AG09319 (cell line): Measurements from ENCODE around the gene PRKCZ.

ENCODE experiments used
- DNase-seq: peaks from one replicate; pipeline ENCODE4 v3.0.0-alpha.2; 2010; ENCODE audit warnings: low read depth; ENCODE audit errors: extremely low read depth
- TF ChIP-seq, protein P1 (sequence below): IDR thresholded peaks from 2 replicates; pipeline ENCODE4 v1.5.1; 2011; ENCODE audit warnings: low read depth, mild to moderate bottlenecking, inconsistent platforms, low read length, moderate library complexity

Gene PRKCZ

DNA sequence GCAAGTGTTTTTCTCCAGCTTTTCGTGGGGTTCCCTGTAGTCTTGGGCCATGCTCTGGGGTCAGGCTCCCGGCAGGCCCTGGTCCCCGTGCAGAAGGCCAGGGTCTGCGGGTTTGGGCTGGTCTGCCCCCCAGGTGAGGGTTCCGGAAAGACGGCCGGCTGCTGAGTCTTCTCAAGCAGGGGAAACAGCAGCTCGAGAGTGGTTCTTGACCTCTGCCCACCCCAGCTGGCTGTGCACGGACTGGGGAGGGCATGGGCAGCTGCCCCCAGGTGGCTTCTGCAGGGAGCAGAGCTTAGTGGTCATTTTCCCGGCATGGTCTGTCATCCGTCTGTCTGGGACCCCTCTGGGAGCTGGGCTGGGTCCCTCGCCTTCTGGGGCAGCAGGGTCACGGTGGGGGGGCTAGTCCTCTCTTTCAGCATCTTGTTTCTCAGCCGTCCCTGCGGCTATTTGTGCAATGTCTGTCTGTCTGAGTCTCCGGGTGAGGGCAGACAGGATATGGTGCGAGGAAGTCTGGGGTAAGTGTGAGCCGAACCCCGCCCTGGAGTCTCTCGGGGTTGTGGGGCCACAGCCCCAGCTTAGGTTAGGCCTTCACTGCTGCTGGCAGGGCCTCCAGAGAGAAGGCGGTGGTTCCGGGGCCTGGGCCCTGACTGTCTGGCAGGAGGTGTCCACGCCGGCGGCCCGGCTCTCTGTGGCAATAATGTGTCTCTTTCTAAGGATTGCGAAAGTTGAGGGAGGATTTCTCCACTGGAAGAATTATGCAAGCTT lies 184.0 kb downstream of the PRKCZ start:
- TF ChIP-seq, protein P1, sequence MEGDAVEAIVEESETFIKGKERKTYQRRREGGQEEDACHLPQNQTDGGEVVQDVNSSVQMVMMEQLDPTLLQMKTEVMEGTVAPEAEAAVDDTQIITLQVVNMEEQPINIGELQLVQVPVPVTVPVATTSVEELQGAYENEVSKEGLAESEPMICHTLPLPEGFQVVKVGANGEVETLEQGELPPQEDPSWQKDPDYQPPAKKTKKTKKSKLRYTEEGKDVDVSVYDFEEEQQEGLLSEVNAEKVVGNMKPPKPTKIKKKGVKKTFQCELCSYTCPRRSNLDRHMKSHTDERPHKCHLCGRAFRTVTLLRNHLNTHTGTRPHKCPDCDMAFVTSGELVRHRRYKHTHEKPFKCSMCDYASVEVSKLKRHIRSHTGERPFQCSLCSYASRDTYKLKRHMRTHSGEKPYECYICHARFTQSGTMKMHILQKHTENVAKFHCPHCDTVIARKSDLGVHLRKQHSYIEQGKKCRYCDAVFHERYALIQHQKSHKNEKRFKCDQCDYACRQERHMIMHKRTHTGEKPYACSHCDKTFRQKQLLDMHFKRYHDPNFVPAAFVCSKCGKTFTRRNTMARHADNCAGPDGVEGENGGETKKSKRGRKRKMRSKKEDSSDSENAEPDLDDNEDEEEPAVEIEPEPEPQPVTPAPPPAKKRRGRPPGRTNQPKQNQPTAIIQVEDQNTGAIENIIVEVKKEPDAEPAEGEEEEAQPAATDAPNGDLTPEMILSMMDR = no peak
- peak; percentile 87 for DNase-seq

DNA sequence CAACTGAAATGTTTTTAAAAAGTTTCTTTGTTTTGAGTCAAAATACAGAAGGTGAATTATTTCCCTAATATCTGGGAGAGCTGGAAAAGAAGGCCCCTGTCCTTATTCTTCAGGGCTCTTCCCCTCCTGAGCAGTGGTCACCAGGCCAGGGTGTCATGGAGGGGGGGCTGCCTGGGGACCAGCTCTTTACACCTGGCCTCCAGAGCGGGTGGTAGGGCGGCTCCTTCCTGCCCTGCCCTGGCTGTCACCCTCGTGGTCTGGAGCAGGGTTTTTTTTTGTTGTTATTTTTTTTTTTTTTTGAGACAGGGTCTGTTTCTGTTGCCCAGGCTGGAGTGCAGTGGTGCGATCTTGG lies 184.5 kb downstream of the PRKCZ start:
- TF ChIP-seq, protein P1 = no peak

More for the DNA sequence above, 184.5 kb downstream of the PRKCZ start:
- no peak for DNase-seq
